ENCODE data around the gene RALGAPB. TPM values are rescaled to one million over a fixed set of nuclear protein-coding genes. Genes with fewer than 3 reads are reported as not detected.

Gene RALGAPB
- total and polyA plus RNA-seq, 2 of the 13 experiments (the other 11 are each of a cell fraction or from before 2014, with no cell fraction given), result 17.6 to 30.6 TPM

DNA sequence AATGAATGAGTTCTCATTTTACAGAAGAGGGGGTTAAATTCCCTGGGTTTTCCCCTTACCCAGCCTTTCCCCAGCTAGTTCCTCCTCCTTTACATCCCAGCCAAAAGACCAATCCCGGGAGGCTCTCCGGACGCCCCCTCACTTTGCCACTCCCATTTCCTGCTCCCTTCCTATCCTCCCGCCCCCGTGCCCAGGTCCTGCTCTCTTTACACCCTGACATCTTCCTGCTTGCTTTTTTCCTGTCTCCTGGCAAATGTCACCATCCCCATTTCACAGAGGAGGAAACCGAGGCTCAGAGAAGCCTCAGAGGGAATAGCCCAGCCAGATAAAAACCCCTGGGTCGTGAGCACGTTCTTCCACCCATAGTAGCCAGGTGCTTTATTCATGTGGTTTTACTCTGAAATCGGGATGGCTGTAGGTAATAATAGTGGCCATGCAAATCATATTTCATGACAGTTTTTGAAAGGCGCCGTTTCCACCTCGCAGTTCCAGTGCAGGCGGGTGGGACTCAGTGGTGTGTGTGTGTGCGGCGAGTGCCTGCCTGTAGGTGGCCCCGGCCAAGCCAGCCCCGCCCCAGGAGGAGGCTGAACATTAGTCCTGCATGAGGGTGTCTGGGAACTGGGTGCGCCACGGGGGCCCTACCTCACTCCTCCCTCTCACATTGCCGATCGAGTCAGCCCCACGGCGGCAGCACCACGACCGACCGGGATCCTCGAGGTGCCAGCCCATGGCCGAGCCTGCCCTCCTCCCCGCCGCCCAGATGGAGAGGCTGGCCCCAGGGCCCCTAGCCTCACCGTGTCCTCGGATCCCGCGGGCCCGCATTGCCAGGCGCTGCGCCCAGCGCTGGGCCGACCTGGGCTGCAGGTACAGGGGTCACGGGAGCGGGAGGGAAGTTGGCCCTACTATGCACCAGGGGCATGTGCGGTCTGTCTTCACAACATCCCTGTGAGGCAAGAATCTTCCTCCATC is 128.9 kb downstream of the RALGAPB start, which contains the start of gene ARHGAP40 (continued):
- TF ChIP-seq, protein P1, sequence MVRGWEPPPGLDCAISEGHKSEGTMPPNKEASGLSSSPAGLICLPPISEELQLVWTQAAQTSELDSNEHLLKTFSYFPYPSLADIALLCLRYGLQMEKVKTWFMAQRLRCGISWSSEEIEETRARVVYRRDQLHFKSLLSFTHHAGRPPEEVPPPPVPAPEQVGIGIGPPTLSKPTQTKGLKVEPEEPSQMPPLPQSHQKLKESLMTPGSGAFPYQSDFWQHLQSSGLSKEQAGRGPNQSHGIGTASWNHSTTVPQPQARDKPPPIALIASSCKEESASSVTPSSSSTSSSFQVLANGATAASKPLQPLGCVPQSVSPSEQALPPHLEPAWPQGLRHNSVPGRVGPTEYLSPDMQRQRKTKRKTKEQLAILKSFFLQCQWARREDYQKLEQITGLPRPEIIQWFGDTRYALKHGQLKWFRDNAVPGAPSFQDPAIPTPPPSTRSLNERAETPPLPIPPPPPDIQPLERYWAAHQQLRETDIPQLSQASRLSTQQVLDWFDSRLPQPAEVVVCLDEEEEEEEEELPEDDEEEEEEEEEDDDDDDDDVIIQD (CRISPR knock-in tag; IDR thresholded peaks at IDR 0.05; ENCODE audit: low read depth), result no peak
- no peak for TF ChIP-seq RORA (CRISPR knock-in tag; IDR thresholded peaks at IDR 0.05)
- no peak for TF ChIP-seq ZNF879 (CRISPR knock-in tag; IDR thresholded peaks at IDR 0.05)
- no peak for TF ChIP-seq ZNF460 (CRISPR knock-in tag; IDR thresholded peaks at IDR 0.05; ENCODE audit: borderline replicate concordance)
- no peak for TF ChIP-seq NCOA2 (CRISPR knock-in tag; IDR thresholded peaks at IDR 0.05)
- TF ChIP-seq, protein P2, sequence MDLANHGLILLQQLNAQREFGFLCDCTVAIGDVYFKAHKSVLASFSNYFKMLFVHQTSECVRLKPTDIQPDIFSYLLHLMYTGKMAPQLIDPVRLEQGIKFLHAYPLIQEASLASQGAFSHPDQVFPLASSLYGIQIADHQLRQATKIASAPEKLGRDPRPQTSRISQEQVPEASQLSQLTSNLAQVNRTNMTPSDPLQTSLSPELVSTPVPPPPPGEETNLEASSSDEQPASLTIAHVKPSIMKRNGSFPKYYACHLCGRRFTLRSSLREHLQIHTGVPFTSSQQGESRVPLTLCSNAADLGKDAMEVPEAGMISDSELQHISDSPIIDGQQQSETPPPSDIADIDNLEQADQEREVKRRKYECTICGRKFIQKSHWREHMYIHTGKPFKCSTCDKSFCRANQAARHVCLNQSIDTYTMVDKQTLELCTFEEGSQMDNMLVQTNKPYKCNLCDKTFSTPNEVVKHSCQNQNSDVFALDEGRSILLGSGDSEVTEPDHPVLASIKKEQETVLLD (CRISPR knock-in tag; IDR thresholded peaks at IDR 0.05; ENCODE audit: low read depth), result no peak
- TF ChIP-seq, protein P3, sequence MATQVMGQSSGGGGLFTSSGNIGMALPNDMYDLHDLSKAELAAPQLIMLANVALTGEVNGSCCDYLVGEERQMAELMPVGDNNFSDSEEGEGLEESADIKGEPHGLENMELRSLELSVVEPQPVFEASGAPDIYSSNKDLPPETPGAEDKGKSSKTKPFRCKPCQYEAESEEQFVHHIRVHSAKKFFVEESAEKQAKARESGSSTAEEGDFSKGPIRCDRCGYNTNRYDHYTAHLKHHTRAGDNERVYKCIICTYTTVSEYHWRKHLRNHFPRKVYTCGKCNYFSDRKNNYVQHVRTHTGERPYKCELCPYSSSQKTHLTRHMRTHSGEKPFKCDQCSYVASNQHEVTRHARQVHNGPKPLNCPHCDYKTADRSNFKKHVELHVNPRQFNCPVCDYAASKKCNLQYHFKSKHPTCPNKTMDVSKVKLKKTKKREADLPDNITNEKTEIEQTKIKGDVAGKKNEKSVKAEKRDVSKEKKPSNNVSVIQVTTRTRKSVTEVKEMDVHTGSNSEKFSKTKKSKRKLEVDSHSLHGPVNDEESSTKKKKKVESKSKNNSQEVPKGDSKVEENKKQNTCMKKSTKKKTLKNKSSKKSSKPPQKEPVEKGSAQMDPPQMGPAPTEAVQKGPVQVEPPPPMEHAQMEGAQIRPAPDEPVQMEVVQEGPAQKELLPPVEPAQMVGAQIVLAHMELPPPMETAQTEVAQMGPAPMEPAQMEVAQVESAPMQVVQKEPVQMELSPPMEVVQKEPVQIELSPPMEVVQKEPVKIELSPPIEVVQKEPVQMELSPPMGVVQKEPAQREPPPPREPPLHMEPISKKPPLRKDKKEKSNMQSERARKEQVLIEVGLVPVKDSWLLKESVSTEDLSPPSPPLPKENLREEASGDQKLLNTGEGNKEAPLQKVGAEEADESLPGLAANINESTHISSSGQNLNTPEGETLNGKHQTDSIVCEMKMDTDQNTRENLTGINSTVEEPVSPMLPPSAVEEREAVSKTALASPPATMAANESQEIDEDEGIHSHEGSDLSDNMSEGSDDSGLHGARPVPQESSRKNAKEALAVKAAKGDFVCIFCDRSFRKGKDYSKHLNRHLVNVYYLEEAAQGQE (IDR thresholded peaks at IDR 0.05; ENCODE audit: borderline replicate concordance in 1 of 2, low read depth in 1 of 2, low read length in 2 of 2), result no peak
- no peak for TF ChIP-seq MED1 (CRISPR knock-in tag; IDR thresholded peaks at IDR 0.05)
- TF ChIP-seq ZSCAN21 (CRISPR knock-in tag; IDR thresholded peaks at IDR 0.05; ENCODE audit: borderline replicate concordance), result peak; percentile 26; the same call in 1 of the 2 replicates
- TF ChIP-seq MED8 (CRISPR knock-in tag; IDR thresholded peaks at IDR 0.05; ENCODE audit: insufficient replicate concordance), result no peak
- TF ChIP-seq FOXK2 (IDR thresholded peaks at IDR 0.05), result no peak
- TF ChIP-seq ZNF720 (CRISPR knock-in tag; IDR thresholded peaks at IDR 0.05), result no peak
- peak; percentile 54; the same call in 1 of the 2 replicates for TF ChIP-seq MEIS2 (CRISPR knock-in tag; IDR thresholded peaks at IDR 0.05)
- TF ChIP-seq FOXJ3 (CRISPR knock-in tag; IDR thresholded peaks at IDR 0.05; ENCODE audit: borderline replicate concordance), result no peak
- TF ChIP-seq TARDBP (CRISPR knock-in tag; IDR thresholded peaks at IDR 0.05), result no peak
- TF ChIP-seq, protein P4, sequence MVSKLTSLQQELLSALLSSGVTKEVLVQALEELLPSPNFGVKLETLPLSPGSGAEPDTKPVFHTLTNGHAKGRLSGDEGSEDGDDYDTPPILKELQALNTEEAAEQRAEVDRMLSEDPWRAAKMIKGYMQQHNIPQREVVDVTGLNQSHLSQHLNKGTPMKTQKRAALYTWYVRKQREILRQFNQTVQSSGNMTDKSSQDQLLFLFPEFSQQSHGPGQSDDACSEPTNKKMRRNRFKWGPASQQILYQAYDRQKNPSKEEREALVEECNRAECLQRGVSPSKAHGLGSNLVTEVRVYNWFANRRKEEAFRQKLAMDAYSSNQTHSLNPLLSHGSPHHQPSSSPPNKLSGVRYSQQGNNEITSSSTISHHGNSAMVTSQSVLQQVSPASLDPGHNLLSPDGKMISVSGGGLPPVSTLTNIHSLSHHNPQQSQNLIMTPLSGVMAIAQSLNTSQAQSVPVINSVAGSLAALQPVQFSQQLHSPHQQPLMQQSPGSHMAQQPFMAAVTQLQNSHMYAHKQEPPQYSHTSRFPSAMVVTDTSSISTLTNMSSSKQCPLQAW (CRISPR knock-in tag; IDR thresholded peaks at IDR 0.05), result no peak
- TF ChIP-seq PAX8 (CRISPR knock-in tag; IDR thresholded peaks at IDR 0.05; ENCODE audit: borderline replicate concordance), result no peak
- TF ChIP-seq EED (CRISPR knock-in tag; IDR thresholded peaks at IDR 0.05), result no peak
- TF ChIP-seq PCBP2 (optimal IDR thresholded peaks at IDR 0.05; ENCODE audit: low read depth, low read length, poor library complexity, severe bottlenecking), result no peak
- TF ChIP-seq ZEB1 (IDR thresholded peaks at IDR 0.05; ENCODE audit: insufficient replicate concordance, low read depth), result no peak
- no peak for TF ChIP-seq HMGA1 (CRISPR knock-in tag; conservative IDR thresholded peaks at IDR 0.05)
- no peak for TF ChIP-seq NFYC (CRISPR knock-in tag; IDR thresholded peaks at IDR 0.05)
